Testis (tissue), 2 donors: ENCODE data around the gene MYBPH.

Source experiments
- POLR2A ChIP-seq: fragments of 450-650 bp; IDR thresholded peaks from one replicate; pipeline ENCODE4 v1.6.1; 2017; ENCODE audit warnings: antibody characterized with exemption, mild to moderate bottlenecking, moderate library complexity
- TF ChIP-seq, protein P1 (sequence below), 3 experiments: fragments of 450-650 bp in 2 of 3; fragments of 200-600 bp in 1 of 3; sonication (generic) in 1 of 3; IDR thresholded peaks; one replicate each; pipeline ENCODE4 v1.5.1; 2016 to 2019; ENCODE audit warnings: antibody characterized with exemption in 3 of 3, mild to moderate bottlenecking in 2 of 3, moderate library complexity in 1 of 3

- TF ChIP-seq, protein P1, sequence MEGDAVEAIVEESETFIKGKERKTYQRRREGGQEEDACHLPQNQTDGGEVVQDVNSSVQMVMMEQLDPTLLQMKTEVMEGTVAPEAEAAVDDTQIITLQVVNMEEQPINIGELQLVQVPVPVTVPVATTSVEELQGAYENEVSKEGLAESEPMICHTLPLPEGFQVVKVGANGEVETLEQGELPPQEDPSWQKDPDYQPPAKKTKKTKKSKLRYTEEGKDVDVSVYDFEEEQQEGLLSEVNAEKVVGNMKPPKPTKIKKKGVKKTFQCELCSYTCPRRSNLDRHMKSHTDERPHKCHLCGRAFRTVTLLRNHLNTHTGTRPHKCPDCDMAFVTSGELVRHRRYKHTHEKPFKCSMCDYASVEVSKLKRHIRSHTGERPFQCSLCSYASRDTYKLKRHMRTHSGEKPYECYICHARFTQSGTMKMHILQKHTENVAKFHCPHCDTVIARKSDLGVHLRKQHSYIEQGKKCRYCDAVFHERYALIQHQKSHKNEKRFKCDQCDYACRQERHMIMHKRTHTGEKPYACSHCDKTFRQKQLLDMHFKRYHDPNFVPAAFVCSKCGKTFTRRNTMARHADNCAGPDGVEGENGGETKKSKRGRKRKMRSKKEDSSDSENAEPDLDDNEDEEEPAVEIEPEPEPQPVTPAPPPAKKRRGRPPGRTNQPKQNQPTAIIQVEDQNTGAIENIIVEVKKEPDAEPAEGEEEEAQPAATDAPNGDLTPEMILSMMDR (IDR thresholded peaks at IDR 0.05), result no peak
- no peak for TF ChIP-seq POLR2A
Observed at GRCh38 chr1:203173011-203173555, 2.5 kb downstream of the MYBPH start.
